Hepatocyte (in vitro differentiated cells): ENCODE data around the gene KRT26.

Experiments used
- CTCF ChIP-seq: fragments of 200-600 bp; sonication (generic); IDR thresholded peaks from 2 replicates; pipeline ENCODE4 v1.5.1; 2016; ENCODE audit warnings: antibody characterized with exemption, mild to moderate bottlenecking; ENCODE audit not compliant: poor library complexity
- EZH2 ChIP-seq: fragments of 200-600 bp; sonication (generic); IDR thresholded peaks from 2 replicates; pipeline ENCODE4 v1.6.1; 2016; ENCODE audit warnings: antibody characterized with exemption, mild to moderate bottlenecking, borderline replicate concordance
- EZH2phosphoT487 ChIP-seq: fragments of 200-600 bp; sonication (generic); IDR thresholded peaks from one replicate; pipeline ENCODE4 v1.6.1; 2018; ENCODE audit warnings: antibody characterized with exemption, mild to moderate bottlenecking, low read depth, moderate library complexity; ENCODE audit not compliant: unreplicated experiment, severe bottlenecking

- TF ChIP-seq CTCF, result no peak
- TF ChIP-seq EZH2, result no peak
- no peak for TF ChIP-seq EZH2phosphoT487
Measured at GRCh38 chr17:40813804-40814203, 41.8 kb upstream of the KRT26 start.
